Esophagus squamous epithelium (tissue), 4 donors: ENCODE measurements around the gene TPPP.
"Not testable (repeated sequence)": the region's sequence is repeated elsewhere in the genome, so short reads cannot be mapped to it uniquely, and the experiment has no call there.

Experiments used
- CTCF ChIP-seq, 6 experiments: fragments of 450-650 bp in 4 of 6; fragments of 200-600 bp in 2 of 6; sonication (generic) in 2 of 6; IDR thresholded peaks; one replicate each; pipeline ENCODE4 v1.5.1; 2016 to 2019; ENCODE audit warnings: antibody characterized with exemption in 6 of 6, mild to moderate bottlenecking in 4 of 6, moderate library complexity in 4 of 6
- POLR2A ChIP-seq, 4 donors: fragments of 450-650 bp; IDR thresholded peaks; one replicate each; pipeline ENCODE4 v1.6.1; 2017; ENCODE audit warnings: antibody characterized with exemption in 4 of 4, mild to moderate bottlenecking in 4 of 4, moderate library complexity in 3 of 4

DNA sequence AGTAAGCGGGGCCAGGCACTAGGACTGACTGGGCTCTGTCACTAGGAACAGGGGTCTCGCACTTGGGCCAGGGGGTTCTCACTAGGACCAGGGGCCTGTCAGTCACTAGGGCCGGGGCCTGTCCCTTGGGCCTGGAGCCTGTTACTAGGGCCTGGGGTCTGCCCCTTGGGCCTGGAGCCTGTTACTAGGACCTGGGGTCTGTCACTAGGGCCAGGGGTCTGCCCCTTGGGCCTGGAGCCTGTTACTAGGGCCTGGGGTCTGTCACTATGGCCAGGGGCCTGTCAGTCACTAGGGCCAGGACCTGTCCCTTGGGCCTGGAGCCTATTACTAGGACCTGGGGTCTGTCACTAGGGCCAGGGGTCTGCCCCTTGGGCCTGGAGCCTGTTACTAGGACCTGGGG lies 10.9 kb downstream of the TPPP start:
- not testable (repeated sequence) for TF ChIP-seq POLR2A, CTCF (IDR thresholded peaks at IDR 0.05)
